HepG2 (cell line): ENCODE results near the gene SRXN1. TPM values are rescaled to one million over a fixed set of nuclear protein-coding genes. Genes with fewer than 3 reads are reported as not detected.

Experiments
- ARID2 ChIP-seq: sonication (generic); formaldehyde crosslinking; IDR thresholded peaks from 2 replicates; pipeline ENCODE4 v1.8.1; 2022; ENCODE audit warnings: mild to moderate bottlenecking, missing genetic modification reagents, borderline replicate concordance
- FOSL1 ChIP-seq: sonication (generic); formaldehyde crosslinking; IDR thresholded peaks from 2 replicates; pipeline ENCODE4 v1.9.0; 2021; ENCODE audit warnings: missing genetic modification reagents, borderline replicate concordance
- GABPB1 ChIP-seq: IDR thresholded peaks from 2 replicates; pipeline ENCODE4 v1.6.1; 2016; ENCODE audit warnings: mild to moderate bottlenecking, missing genetic modification reagents, moderate library complexity, missing compliant biosample characterization
- GLMP ChIP-seq: sonication (generic); formaldehyde crosslinking; IDR thresholded peaks from 2 replicates; pipeline ENCODE4 v1.9.0; 2021; ENCODE audit warnings: missing genetic modification reagents, mild to moderate bottlenecking, borderline replicate concordance
- IRF9 ChIP-seq: sonication (generic); formaldehyde crosslinking; IDR thresholded peaks from 2 replicates; pipeline ENCODE4 v1.8.0; 2022; ENCODE audit warnings: missing genetic modification reagents, mild to moderate bottlenecking, borderline replicate concordance
- PREB ChIP-seq: sonication (generic); formaldehyde crosslinking; IDR thresholded peaks from 2 replicates; pipeline ENCODE4 v1.4.0; 2020; ENCODE audit warnings: missing genetic modification reagents
- RNF2 ChIP-seq: fragments of 450-650 bp; conservative IDR thresholded peaks from 2 replicates; pipeline ENCODE4 v1.6.1; 2016; ENCODE audit warnings: low read depth
- SAP130 ChIP-seq: IDR thresholded peaks from 2 replicates; pipeline ENCODE4 v1.6.1; 2016; ENCODE audit warnings: low read depth
- SIN3A ChIP-seq: IDR thresholded peaks from 2 replicates; pipeline ENCODE4 v1.6.1; 2011; ENCODE audit warnings: low read depth, mild to moderate bottlenecking, control low read depth, low read length, borderline replicate concordance
- SIX1 ChIP-seq: sonication (generic); formaldehyde crosslinking; IDR thresholded peaks from 2 replicates; pipeline ENCODE4 v1.4.0; 2020; ENCODE audit warnings: missing genetic modification reagents, borderline replicate concordance
- ZBTB4 ChIP-seq: sonication (generic); formaldehyde crosslinking; IDR thresholded peaks from 2 replicates; pipeline ENCODE4 v1.4.0; 2020; ENCODE audit warnings: missing genetic modification reagents, mild to moderate bottlenecking, borderline replicate concordance
- ZBTB44 ChIP-seq: sonication (generic); formaldehyde crosslinking; IDR thresholded peaks from 2 replicates; pipeline ENCODE4 v1.4.0; 2020; ENCODE audit warnings: missing genetic modification reagents
- ZKSCAN5 ChIP-seq: sonication (generic); formaldehyde crosslinking; IDR thresholded peaks from 2 replicates; pipeline ENCODE4 v1.5.1; 2020; ENCODE audit warnings: mild to moderate bottlenecking, missing genetic modification reagents
- ZNF136 ChIP-seq: sonication (generic); formaldehyde crosslinking; IDR thresholded peaks from 2 replicates; pipeline ENCODE4 v1.8.1; 2022; ENCODE audit warnings: low read depth, mild to moderate bottlenecking, moderate library complexity, missing genetic modification reagents
- ZNF292 ChIP-seq: sonication (generic); formaldehyde crosslinking; IDR thresholded peaks from 2 replicates; pipeline ENCODE4 v1.8.1; 2022; ENCODE audit warnings: mild to moderate bottlenecking, low read depth, missing genetic modification reagents, borderline replicate concordance
- ZNF329 ChIP-seq: sonication (generic); formaldehyde crosslinking; IDR thresholded peaks from 2 replicates; pipeline ENCODE4 v1.9.0; 2021; ENCODE audit warnings: low read depth, mild to moderate bottlenecking, missing genetic modification reagents
- ZNF430 ChIP-seq: sonication (generic); formaldehyde crosslinking; IDR thresholded peaks from 2 replicates; pipeline ENCODE4 v1.9.0; 2021; ENCODE audit warnings: mild to moderate bottlenecking, missing genetic modification reagents
- ZNF879 ChIP-seq: sonication (generic); formaldehyde crosslinking; IDR thresholded peaks from 2 replicates; pipeline ENCODE4 v1.8.1; 2023; ENCODE audit warnings: missing genetic modification reagents
- polyA plus RNA-seq, 8 experiments: library from polyadenylated mRNA; depleted of rRNA in 3 of 8; stranded (reverse) in 7 of 8; unstranded in 1 of 8; fragments of >200 nt; fragmentation: Illumina TruSeq in 4 of 8; extraction: Trizol in 4 of 8; gene quantifications; 2 replicates each; pipeline versions ENCODE4 v1.2.1 to v1.2.3, GENCODE V29; 2011 to 2016; ENCODE audit warnings: low read depth in 4 of 8, missing spikeins in 1 of 8, mixed read lengths in 1 of 8; ENCODE audit not compliant: insufficient read depth in 1 of 8
- total RNA-seq, 5 experiments: library from RNA; depleted of rRNA; stranded (reverse); fragments of >200 nt; fragmentation: Illumina TruSeq; extraction: Trizol; gene quantifications; 2 replicates each; pipeline ENCODE4 v1.2.3, GENCODE V29; 2016; ENCODE audit warnings: low read depth in 1 of 5
- TF ChIP-seq, protein P1 (sequence below): sonication (generic); formaldehyde crosslinking; IDR thresholded peaks from 2 replicates; pipeline ENCODE4 v1.5.0; 2020; ENCODE audit warnings: missing genetic modification reagents

Gene SRXN1
- total and polyA plus RNA-seq, 2 of the 13 experiments (the other 11 are each of a cell fraction or from before 2014, with no cell fraction given), result 29.9 to 87.7 TPM

DNA sequence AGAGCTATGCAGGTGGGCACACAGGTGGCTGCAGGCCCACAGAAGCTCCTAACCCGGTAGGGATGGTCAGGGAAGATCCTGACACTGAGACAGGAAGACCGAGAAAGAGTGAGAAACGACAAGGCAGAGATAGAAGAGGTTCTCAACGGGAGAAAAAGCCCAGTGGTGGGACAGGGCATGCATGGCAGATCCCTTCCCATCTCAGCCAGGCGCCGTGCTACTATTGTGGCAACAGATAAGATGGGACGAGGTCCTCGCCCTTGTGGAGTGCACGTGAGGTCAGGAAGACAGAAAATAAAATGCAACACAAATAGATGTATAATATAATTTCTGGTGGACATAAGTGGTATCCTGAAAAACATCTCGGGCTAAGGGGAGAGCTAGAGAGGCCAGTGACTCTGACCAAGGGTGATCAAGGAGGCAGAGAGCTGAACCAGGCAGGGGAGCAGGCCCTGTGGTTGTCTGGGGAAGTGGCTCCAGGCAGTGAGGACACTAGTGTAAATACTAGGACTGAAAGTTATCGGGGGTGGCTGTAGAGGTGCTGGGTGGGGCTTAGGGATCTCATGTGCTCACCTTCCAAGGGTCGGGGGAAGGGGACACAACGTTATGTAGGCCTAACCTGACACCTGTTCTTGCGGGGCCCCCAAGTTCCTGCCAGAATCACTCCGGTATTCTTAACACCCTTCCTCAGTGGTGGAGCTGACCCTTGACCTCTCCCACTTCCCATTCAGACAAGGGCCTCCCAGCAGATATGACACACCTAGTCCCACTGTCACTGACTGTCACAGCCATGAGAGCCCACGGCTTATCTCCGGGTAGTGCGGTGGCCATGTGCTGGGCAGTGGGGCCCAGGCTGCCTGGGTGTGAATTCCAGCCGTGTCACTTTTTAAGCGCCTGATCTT, 1.0 kb downstream of the SRXN1 start (continued):
- TF ChIP-seq ZNF879 (0 out of 2 replicates have a peak, but pooled peaks have one; percentile 82), GLMP (CRISPR knock-in tag) (no peak), IRF9 (CRISPR knock-in tag) (no peak), ZNF430 (CRISPR knock-in tag) (no peak), FOSL1 (CRISPR knock-in tag) (0 out of 2 replicates have a peak, but pooled peaks have one; percentile 34), SAP130 (CRISPR knock-in tag) (peak; percentile 57), ZBTB44 (CRISPR knock-in tag) (no peak), GABPB1 (CRISPR knock-in tag) (no peak), ZKSCAN5 (CRISPR knock-in tag) (no peak), ZNF136 (no peak), RNF2 (peak; percentile 58; the same call in 1 of the 2 replicates), SIX1 (CRISPR knock-in tag) (no peak), ZBTB4 (CRISPR knock-in tag) (no peak), SIN3A (no peak; the same call in 1 of the 2 replicates), ARID2 (CRISPR knock-in tag) (no peak), ZNF329 (CRISPR knock-in tag) (no peak), PREB (CRISPR knock-in tag) (no peak), ZNF292 (CRISPR knock-in tag) (peak; percentile 48; the same call in 1 of the 2 replicates)
- TF ChIP-seq, protein P1, sequence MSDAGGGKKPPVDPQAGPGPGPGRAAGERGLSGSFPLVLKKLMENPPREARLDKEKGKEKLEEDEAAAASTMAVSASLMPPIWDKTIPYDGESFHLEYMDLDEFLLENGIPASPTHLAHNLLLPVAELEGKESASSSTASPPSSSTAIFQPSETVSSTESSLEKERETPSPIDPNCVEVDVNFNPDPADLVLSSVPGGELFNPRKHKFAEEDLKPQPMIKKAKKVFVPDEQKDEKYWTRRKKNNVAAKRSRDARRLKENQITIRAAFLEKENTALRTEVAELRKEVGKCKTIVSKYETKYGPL (CRISPR knock-in tag), result no peak
